ENCODE results near the gene RIN3. TPM values are rescaled to one million over a fixed set of nuclear protein-coding genes. Genes with fewer than 3 reads are reported as not detected.

RIN3 gene
- total RNA-seq, 6 experiments from 2014 or later: 10.7 to 20.4 (median 18.9) TPM

GRCh38 chr14:92644171-92644969, 130.8 kb downstream of the RIN3 start:
- no peaks in the 10 kb centered on the region for H3K9me3 ChIP-seq
- no peak overlapping the region for H3K4me3 ChIP-seq
- peaks cover 0 to 10% (median 0%) of the 10 kb centered on the region in 4 donors for H3K4me1 ChIP-seq
- DNase-seq (no peak), ATAC-seq (no peak)
- 48% methylated on average over 4 of the region's 9 CpGs for WGBS (ENCODE audit: insufficient coverage, low coverage, low lambda C conversion rate, missing lambda C conversion rate)
- H3K27ac ChIP-seq: no peak overlapping the region
- intact Hi-C loops (cut with DNase I): no loop called here
- H3K36me3 ChIP-seq: no peaks in the 10 kb centered on the region
- TF ChIP-seq CTCF (IDR thresholded peaks at IDR 0.05) (no peak), POLR2A (IDR thresholded peaks at IDR 0.05) (no peak)
- H3K27me3 ChIP-seq: no peaks in the 10 kb centered on the region

- no peaks in the 10 kb centered on the region for H3K27me3 ChIP-seq
- no peaks in the 10 kb centered on the region for H3K9me3 ChIP-seq
- no peak overlapping the region for H3K27ac ChIP-seq
- H3K36me3 ChIP-seq: no peaks in the 10 kb centered on the region
- no peak overlapping the region for H3K4me3 ChIP-seq
- TF ChIP-seq POLR2A (IDR thresholded peaks at IDR 0.05) (no peak), CTCF (IDR thresholded peaks at IDR 0.05) (no peak)
- intact Hi-C loops (cut with DNase I): no loop called here
- H3K4me1 ChIP-seq: peaks cover 0 to 10% (median 0%) of the 10 kb centered on the region in 4 donors
- DNase-seq (no peak), ATAC-seq (no peak)
- 84% methylated on average over 2 of the region's 9 CpGs for WGBS (ENCODE audit: insufficient coverage, low coverage, low lambda C conversion rate, missing lambda C conversion rate)
Observed at GRCh38 chr14:92644970-92645515, 131.5 kb downstream of the RIN3 start.

GRCh38 chr14:92645841-92646478, 132.4 kb downstream of the RIN3 start:
- Histone ChIP-seq H3K27me3 (no peaks in the 10 kb centered on the region), H3K4me3 (no peak overlapping the region), H3K9me3 (no peaks in the 10 kb centered on the region), H3K36me3 (no peaks in the 10 kb centered on the region), H3K4me1 (peaks cover 0 to 10% (median 0%) of the 10 kb centered on the region in 4 donors), H3K27ac (no peak overlapping the region)
- DNase-seq (no peak), ATAC-seq (peak in 3 of 4 donors; percentile 33 to 50 (median 38))
- intact Hi-C loops (cut with DNase I): no loop called here
- 54% methylated on average over 9 of the region's 13 CpGs for WGBS (ENCODE audit: insufficient coverage, low coverage, low lambda C conversion rate, missing lambda C conversion rate)
- TF ChIP-seq POLR2A (IDR thresholded peaks at IDR 0.05): no peak
- no peak for TF ChIP-seq CTCF (IDR thresholded peaks at IDR 0.05)

GRCh38 chr14:92646952-92647796, 133.6 kb downstream of the RIN3 start:
- TF ChIP-seq POLR2A (IDR thresholded peaks at IDR 0.05): no peak
- TF ChIP-seq CTCF (IDR thresholded peaks at IDR 0.05): no peak

More at GRCh38 chr14:92646952-92647796, 133.6 kb downstream of the RIN3 start:
- intact Hi-C loops (cut with DNase I): no loop called here
- Histone ChIP-seq H3K27ac (peak overlapping the region in 1 of 3 donors; percentile 8), H3K36me3 (no peaks in the 10 kb centered on the region), H3K4me3 (no peak overlapping the region), H3K27me3 (no peaks in the 10 kb centered on the region), H3K9me3 (no peaks in the 10 kb centered on the region), H3K4me1 (peaks cover 0 to 10% (median 0%) of the 10 kb centered on the region in 4 donors)
- 90% methylated on average over 9 of the region's 9 CpGs for WGBS (ENCODE audit: insufficient coverage, low coverage, low lambda C conversion rate, missing lambda C conversion rate)
- DNase-seq (no peak), ATAC-seq (no peak)
